Neural progenitor cell (in vitro differentiated cells): Measurements from ENCODE around the gene TNF. TPM values are rescaled to one million over a fixed set of nuclear protein-coding genes. Genes with fewer than 3 reads are reported as not detected.
A peak's percentile ranks its signal among the peaks of the same experiment; 100 is the strongest.

Experiments
- DNase-seq: peaks from one replicate; pipeline ENCODE4 v3.0.0-alpha.2; 2016; ENCODE audit warnings: low spot score
- H2AFZ ChIP-seq: fragments of 200-600 bp; sonication (generic); replicated peaks from 2 replicates; pipeline ENCODE4 v1.6.1; 2016; ENCODE audit warnings: antibody characterized with exemption
- H3F3A ChIP-seq: fragments of 200-600 bp; sonication (generic); 2 replicates; pipeline ENCODE4 v1.6.1; 2016; ENCODE audit warnings: antibody characterized with exemption, low read depth
- H3K27ac ChIP-seq: fragments of 200-600 bp; sonication (generic); 2 replicates; pipeline ENCODE4 v1.5.1; 2016; ENCODE audit warnings: mild to moderate bottlenecking
- H3K27me3 ChIP-seq: fragments of 200-600 bp; sonication (generic); 2 replicates; pipeline ENCODE4 v1.6.1; 2016; ENCODE audit warnings: mild to moderate bottlenecking, moderate library complexity
- H3K36me3 ChIP-seq: fragments of 200-600 bp; sonication (generic); 2 replicates; pipeline ENCODE4 v1.5.1; 2016
- H3K4me1 ChIP-seq: fragments of 200-600 bp; sonication (generic); 2 replicates; pipeline ENCODE4 v1.6.1; 2016; ENCODE audit warnings: mixed run types
- H3K4me2 ChIP-seq: fragments of 200-600 bp; sonication (generic); 2 replicates; pipeline ENCODE4 v1.6.1; 2016
- H3K4me3 ChIP-seq: fragments of 200-600 bp; sonication (generic); 2 replicates; pipeline ENCODE4 v1.5.1; 2016
- H3K79me2 ChIP-seq: fragments of 200-600 bp; sonication (generic); 2 replicates; pipeline ENCODE4 v1.6.1; 2016; ENCODE audit warnings: low read depth
- H3K9ac ChIP-seq: fragments of 200-600 bp; sonication (generic); 2 replicates; pipeline ENCODE4 v1.6.1; 2016
- H3K9me3 ChIP-seq: fragments of 200-600 bp; sonication (generic); 2 replicates; pipeline ENCODE4 v1.5.1; 2016; ENCODE audit warnings: low read depth
- H4K20me1 ChIP-seq: fragments of 200-600 bp; sonication (generic); 2 replicates; pipeline ENCODE4 v1.6.1; 2016; ENCODE audit warnings: low read depth
- H3K27ac Mint-ChIP-seq: 3 replicates; pipeline ENCODE4 v1.8.0; 2021; ENCODE audit warnings: mixed read lengths
- H3K27me3 Mint-ChIP-seq: 2 replicates; pipeline ENCODE4 v1.8.0; 2022; ENCODE audit warnings: low read depth, mild to moderate bottlenecking, inconsistent platforms, moderate library complexity, mixed read lengths; ENCODE audit not compliant: insufficient read depth
- H3K36me3 Mint-ChIP-seq: 3 replicates; pipeline ENCODE4 v1.8.0; 2021; ENCODE audit warnings: mixed read lengths
- H3K4me1 Mint-ChIP-seq: 3 replicates; pipeline ENCODE4 v1.8.0; 2021; ENCODE audit warnings: mixed read lengths
- H3K4me3 Mint-ChIP-seq: 3 replicates; pipeline ENCODE4 v1.8.0; 2021; ENCODE audit warnings: mild to moderate bottlenecking, moderate library complexity, mixed read lengths
- H3K9me3 Mint-ChIP-seq: 3 replicates; pipeline ENCODE4 v1.8.0; 2020; ENCODE audit warnings: mixed read lengths
- CTCF ChIP-seq: fragments of 200-600 bp; sonication (generic); IDR thresholded peaks from 2 replicates; pipeline ENCODE4 v1.5.1; 2017; ENCODE audit warnings: antibody characterized with exemption, mild to moderate bottlenecking
- EZH2 ChIP-seq: fragments of 200-600 bp; sonication (generic); IDR thresholded peaks from 2 replicates; pipeline ENCODE4 v1.6.1; 2017; ENCODE audit warnings: antibody characterized with exemption, mild to moderate bottlenecking, moderate library complexity
- EZH2phosphoT487 ChIP-seq: fragments of 200-600 bp; sonication (generic); IDR thresholded peaks from 2 replicates; pipeline ENCODE4 v1.6.1; 2017; ENCODE audit warnings: antibody characterized with exemption
- total RNA-seq: library from RNA; depleted of rRNA; stranded (reverse); fragments of >200 nt; gene quantifications from 2 replicates; pipeline ENCODE4 v1.2.3, GENCODE V29; 2015; ENCODE audit warnings: low replicate concordance

Gene TNF
- total RNA-seq, 1 donor from 2014 or later: not detected

- H3K27ac ChIP-seq: peak overlapping the region; percentile 100
- H3K9ac ChIP-seq: peak overlapping the region; percentile 99
- H3K36me3 Mint-ChIP-seq: peaks cover 39% of the 10 kb centered on the region
- peak; percentile 53 for DNase-seq
- peaks cover 49% of the 10 kb centered on the region for H3K4me1 Mint-ChIP-seq
- no peaks in the 10 kb centered on the region for H3K9me3 ChIP-seq
- peaks cover 28% of the 10 kb centered on the region for H3K36me3 ChIP-seq
- H3K27ac Mint-ChIP-seq: peak overlapping the region; percentile 100
- peaks cover 21% of the 10 kb centered on the region for H3K4me1 ChIP-seq
- no peak for TF ChIP-seq EZH2phosphoT487
- no peak for TF ChIP-seq EZH2
- no peak for TF ChIP-seq CTCF
- peaks cover 6% of the 10 kb centered on the region for H3K27me3 Mint-ChIP-seq
- H3K4me3 ChIP-seq: peak overlapping the region; percentile 96
- peaks cover 73% of the 10 kb centered on the region for H3K79me2 ChIP-seq
- peaks cover 56% of the 10 kb centered on the region for H3F3A ChIP-seq
- peak overlapping the region; percentile 100 for H3K4me3 Mint-ChIP-seq
- no peaks in the 10 kb centered on the region for H3K9me3 Mint-ChIP-seq
- H3K27me3 ChIP-seq: no peaks in the 10 kb centered on the region
- peak overlapping the region; percentile 89 for H3K4me2 ChIP-seq
- peak overlapping the region; percentile 30 for H2AFZ ChIP-seq
- H4K20me1 ChIP-seq: peaks cover 52% of the 10 kb centered on the region
Observed at GRCh38 chr6:31541059-31541657, 34.2 kb upstream of the TNF start.

- Histone ChIP-seq H4K20me1 (peaks cover 45% of the 10 kb centered on the region), H3K79me2 (peaks cover 66% of the 10 kb centered on the region), H3K27ac (peak within 1 kb of the TSS; percentile 100), H3K4me3 (peak within 1 kb of the TSS; percentile 96), H2AFZ (peak within 1 kb of the TSS; percentile 89), H3K4me2 (peak within 1 kb of the TSS; percentile 89), H3K36me3 (peaks cover 22% of the 10 kb centered on the region), H3F3A (peaks cover 57% of the 10 kb centered on the region), H3K4me1 (peaks cover 22% of the 10 kb centered on the region), H3K9ac (peak within 1 kb of the TSS; percentile 99), H3K27me3 (no peaks in the 10 kb centered on the region), H3K9me3 (no peaks in the 10 kb centered on the region)
- Mint-ChIP-seq H3K4me1 (peaks cover 55% of the 10 kb centered on the region), H3K36me3 (peaks cover 33% of the 10 kb centered on the region), H3K27me3 (peaks cover 6% of the 10 kb centered on the region), H3K27ac (peak within 1 kb of the TSS; percentile 100), H3K9me3 (no peaks in the 10 kb centered on the region), H3K4me3 (peak within 1 kb of the TSS; percentile 100)
- no peak for TF ChIP-seq EZH2
- TF ChIP-seq EZH2phosphoT487: no peak
- TF ChIP-seq CTCF: no peak
- peak; percentile 98 for DNase-seq
Observed at GRCh38 chr6:31541658-31542521, 33.5 kb upstream of the TNF start, which contains the start of gene DDX39B. Gene DDX39B (minus strand): TSS chr6:31542003. CDS start chr6:31540532, 1,471 bp downstream.

GRCh38 chr6:31543639-31544038, 31.7 kb upstream of the TNF start:
- DNase-seq: no peak
- peaks cover 28% of the 10 kb centered on the region for H4K20me1 ChIP-seq
- peaks cover 32% of the 10 kb centered on the region for H3K4me1 ChIP-seq
- Mint-ChIP-seq H3K27me3 (peaks cover 6% of the 10 kb centered on the region), H3K4me1 (peaks cover 58% of the 10 kb centered on the region), H3K27ac (no peak overlapping the region), H3K36me3 (peaks cover 24% of the 10 kb centered on the region), H3K4me3 (peak overlapping the region; percentile 100), H3K9me3 (no peaks in the 10 kb centered on the region)
- peaks cover 14% of the 10 kb centered on the region for H3K36me3 ChIP-seq
- H3K4me3 ChIP-seq: no peak overlapping the region
- peaks cover 61% of the 10 kb centered on the region for H3K79me2 ChIP-seq
- no peak overlapping the region for H3K4me2 ChIP-seq
- peaks cover 61% of the 10 kb centered on the region for H3F3A ChIP-seq
- H3K9ac ChIP-seq: no peak overlapping the region
- TF ChIP-seq CTCF (no peak), EZH2phosphoT487 (no peak), EZH2 (no peak)
- no peaks in the 10 kb centered on the region for H3K27me3 ChIP-seq
- H3K27ac ChIP-seq: no peak overlapping the region
- H3K9me3 ChIP-seq: no peaks in the 10 kb centered on the region
- H2AFZ ChIP-seq: no peak overlapping the region
